H1 (cell line): ENCODE measurements around the gene ADIPOR2.

Source experiments
- CHD2 ChIP-seq: IDR thresholded peaks from 2 replicates; pipeline ENCODE4 v1.6.1; 2012; ENCODE audit warnings: low read length, improper control_type of control experiment
- EZH2 ChIP-seq: fragments of 200-600 bp; sonication (generic); IDR thresholded peaks from 2 replicates; pipeline ENCODE4 v1.7.1; 2012; ENCODE audit warnings: low read depth, mild to moderate bottlenecking, moderate library complexity, low read length, inconsistent platforms; ENCODE audit not compliant: severe bottlenecking
- JUND ChIP-seq: IDR thresholded peaks from 2 replicates; pipeline ENCODE4 v1.6.1; 2011; ENCODE audit warnings: mild to moderate bottlenecking, improper control_type of control experiment, low read length
- MAFK ChIP-seq: IDR thresholded peaks from 2 replicates; pipeline ENCODE4 v1.6.1; 2012; ENCODE audit warnings: low read depth, mild to moderate bottlenecking, improper control_type of control experiment, low read length
- RAD21 ChIP-seq, 2 experiments: IDR thresholded peaks in 1 of 2; conservative IDR thresholded peaks in 1 of 2; 2 replicates each; pipeline ENCODE4 v1.6.1; 2011; ENCODE audit warnings: low read depth in 2 of 2, low read length in 2 of 2, improper control_type of control experiment in 1 of 2, inconsistent platforms in 1 of 2, mild to moderate bottlenecking in 1 of 2, moderate library complexity in 1 of 2
- RFX5 ChIP-seq: IDR thresholded peaks from 2 replicates; pipeline ENCODE4 v1.6.1; 2011; ENCODE audit warnings: low read depth, low read length, improper control_type of control experiment, borderline replicate concordance
- TCF12 ChIP-seq: IDR thresholded peaks from 2 replicates; pipeline ENCODE4 v1.6.1; 2011; ENCODE audit warnings: low read depth, mild to moderate bottlenecking, low read length
- YY1 ChIP-seq: IDR thresholded peaks from 2 replicates; pipeline ENCODE4 v1.6.1; 2011; ENCODE audit warnings: low read depth, mild to moderate bottlenecking, low read length
- ZNF274 ChIP-seq: IDR thresholded peaks from 2 replicates; pipeline ENCODE4 v1.7.0; 2012; ENCODE audit warnings: low read length, borderline replicate concordance; ENCODE audit errors: extremely low read depth
- TF ChIP-seq, protein P1 (sequence below), 3 experiments: IDR thresholded peaks; 1 replicate in 2 of 3; 2 replicates in 1 of 3; pipeline versions ENCODE4 v1.5.1 to v1.6.1; 2011; ENCODE audit warnings: low read length in 3 of 3, mild to moderate bottlenecking in 3 of 3, inconsistent platforms in 2 of 3, low read depth in 1 of 3, moderate library complexity in 1 of 3; ENCODE audit not compliant: insufficient read depth in 1 of 3; ENCODE audit errors: control extremely low read depth in 1 of 3

DNA sequence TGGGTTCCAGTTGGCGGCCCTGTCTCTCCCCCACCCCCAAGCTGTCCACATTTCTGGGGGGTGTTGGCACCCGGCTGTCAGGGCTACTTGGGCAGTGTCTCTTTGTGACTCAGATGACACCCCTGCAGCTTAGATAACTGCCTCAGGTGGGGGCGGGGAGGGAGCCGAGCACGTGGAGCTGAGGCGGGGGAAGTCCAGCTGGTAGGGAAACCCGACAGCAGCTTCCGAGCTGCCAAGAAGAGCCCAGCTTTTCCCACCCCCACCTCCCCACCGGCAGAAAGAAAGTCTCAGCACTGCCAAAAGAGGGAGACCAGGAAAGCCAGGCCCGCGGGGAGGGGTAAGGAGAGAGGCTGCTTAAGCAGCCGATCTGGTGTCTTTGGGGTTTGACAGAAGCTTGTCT is 130.9 kb downstream of the ADIPOR2 start:
- TF ChIP-seq, protein P1, sequence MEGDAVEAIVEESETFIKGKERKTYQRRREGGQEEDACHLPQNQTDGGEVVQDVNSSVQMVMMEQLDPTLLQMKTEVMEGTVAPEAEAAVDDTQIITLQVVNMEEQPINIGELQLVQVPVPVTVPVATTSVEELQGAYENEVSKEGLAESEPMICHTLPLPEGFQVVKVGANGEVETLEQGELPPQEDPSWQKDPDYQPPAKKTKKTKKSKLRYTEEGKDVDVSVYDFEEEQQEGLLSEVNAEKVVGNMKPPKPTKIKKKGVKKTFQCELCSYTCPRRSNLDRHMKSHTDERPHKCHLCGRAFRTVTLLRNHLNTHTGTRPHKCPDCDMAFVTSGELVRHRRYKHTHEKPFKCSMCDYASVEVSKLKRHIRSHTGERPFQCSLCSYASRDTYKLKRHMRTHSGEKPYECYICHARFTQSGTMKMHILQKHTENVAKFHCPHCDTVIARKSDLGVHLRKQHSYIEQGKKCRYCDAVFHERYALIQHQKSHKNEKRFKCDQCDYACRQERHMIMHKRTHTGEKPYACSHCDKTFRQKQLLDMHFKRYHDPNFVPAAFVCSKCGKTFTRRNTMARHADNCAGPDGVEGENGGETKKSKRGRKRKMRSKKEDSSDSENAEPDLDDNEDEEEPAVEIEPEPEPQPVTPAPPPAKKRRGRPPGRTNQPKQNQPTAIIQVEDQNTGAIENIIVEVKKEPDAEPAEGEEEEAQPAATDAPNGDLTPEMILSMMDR (IDR thresholded peaks at IDR 0.05; ENCODE audit: control extremely low read depth in 1 of 3, insufficient read depth in 1 of 3, low read depth in 1 of 3, low read length in 3 of 3), result no peak
- TF ChIP-seq EZH2 (no peak), RFX5 (no peak), RAD21 (IDR thresholded peaks at IDR 0.05 in 1 of 2, conservative IDR thresholded peaks at IDR 0.05 in 1 of 2; ENCODE audit: low read depth in 2 of 2, low read length in 2 of 2) (no peak), JUND (no peak), YY1 (no peak), TCF12 (no peak), MAFK (no peak), ZNF274 (no peak), CHD2 (no peak)
